H9 (cell line): Measurements from ENCODE around the gene TIGD6. TPM values are rescaled to one million over a fixed set of nuclear protein-coding genes. Genes with fewer than 3 reads are reported as not detected.

ENCODE experiments used
- DNase-seq: peaks from one replicate; pipeline ENCODE4 v3.0.0-alpha.2; 2017
- H2AFZ ChIP-seq: one replicate; pipeline ENCODE4 v1.6.1; 2013; ENCODE audit warnings: mild to moderate bottlenecking, low read length, control low read depth, moderate library complexity
- H2AK5ac ChIP-seq: 2 replicates; pipeline ENCODE4 v1.6.1; 2013; ENCODE audit warnings: low read length, control low read depth, mixed read lengths; ENCODE audit not compliant: insufficient read length
- H2BK120ac ChIP-seq: one replicate; pipeline ENCODE4 v1.6.1; 2013; ENCODE audit warnings: low read depth, mild to moderate bottlenecking, low read length, control low read depth, inconsistent platforms; ENCODE audit not compliant: poor library complexity, severe bottlenecking
- H2BK12ac ChIP-seq: 2 replicates; pipeline ENCODE4 v1.6.1; 2013; ENCODE audit warnings: low read length, control low read depth, mixed read lengths, low read depth; ENCODE audit not compliant: insufficient read length
- H2BK15ac ChIP-seq: 2 replicates; pipeline ENCODE4 v1.6.1; 2013; ENCODE audit warnings: low read depth, low read length, control low read depth
- H2BK20ac ChIP-seq: one replicate; pipeline ENCODE4 v1.6.1; 2013; ENCODE audit warnings: low read depth, mild to moderate bottlenecking, low read length, control low read depth, inconsistent platforms; ENCODE audit not compliant: poor library complexity, severe bottlenecking
- H2BK5ac ChIP-seq: 2 replicates; pipeline ENCODE4 v1.6.1; 2013; ENCODE audit warnings: low read length, control low read depth, mixed read lengths; ENCODE audit not compliant: insufficient read length
- H3K14ac ChIP-seq: 2 replicates; pipeline ENCODE4 v1.6.1; 2013; ENCODE audit warnings: low read length, control low read depth; ENCODE audit not compliant: insufficient read depth
- H3K18ac ChIP-seq: 2 replicates; pipeline ENCODE4 v1.6.1; 2013; ENCODE audit warnings: low read depth, mild to moderate bottlenecking, mixed read lengths, low read length, control low read depth; ENCODE audit not compliant: insufficient read length
- H3K23ac ChIP-seq: 2 replicates; pipeline ENCODE4 v1.6.1; 2013; ENCODE audit warnings: low read length, control low read depth, mixed read lengths, low read depth; ENCODE audit not compliant: insufficient read length
- H3K23me2 ChIP-seq: 2 replicates; pipeline ENCODE4 v1.6.1; 2013; ENCODE audit warnings: low read depth, mild to moderate bottlenecking, mixed read lengths, low read length, control low read depth; ENCODE audit not compliant: insufficient read length, poor library complexity, severe bottlenecking
- H3K27ac ChIP-seq: 2 replicates; pipeline ENCODE4 v1.5.1; 2013; ENCODE audit warnings: low read length, control low read depth, mixed read lengths, low read depth; ENCODE audit not compliant: insufficient read length
- H3K27me3 ChIP-seq: 2 replicates; pipeline ENCODE4 v1.6.1; 2013; ENCODE audit warnings: low read length, control low read depth, inconsistent platforms; ENCODE audit not compliant: insufficient read depth
- H3K4ac ChIP-seq: 2 replicates; pipeline ENCODE4 v1.6.1; 2013; ENCODE audit warnings: low read depth, mild to moderate bottlenecking, control low read depth, inconsistent platforms, low read length, moderate library complexity
- H3K4me1 ChIP-seq: 2 replicates; pipeline ENCODE4 v1.6.1; 2013; ENCODE audit warnings: low read length, control low read depth, inconsistent platforms; ENCODE audit not compliant: insufficient read depth
- H3K4me2 ChIP-seq: 2 replicates; pipeline ENCODE4 v1.6.1; 2013; ENCODE audit warnings: low read length, control low read depth, mixed read lengths; ENCODE audit not compliant: insufficient read length, insufficient read depth
- H3K56ac ChIP-seq: 2 replicates; pipeline ENCODE4 v1.6.1; 2013; ENCODE audit warnings: low read depth, mild to moderate bottlenecking, mixed read lengths, low read length, control low read depth; ENCODE audit not compliant: insufficient read length
- H3K79me1 ChIP-seq: 2 replicates; pipeline ENCODE4 v1.6.1; 2013; ENCODE audit warnings: low read depth, mild to moderate bottlenecking, moderate library complexity, low read length, control low read depth, inconsistent platforms; ENCODE audit not compliant: insufficient read depth, poor library complexity, severe bottlenecking
- H3K79me2 ChIP-seq: 2 replicates; pipeline ENCODE4 v1.6.1; 2013; ENCODE audit warnings: low read length, control low read depth, inconsistent platforms; ENCODE audit not compliant: insufficient read depth
- H3K9ac ChIP-seq: 2 replicates; pipeline ENCODE4 v1.6.1; 2013; ENCODE audit warnings: low read length, control low read depth, mixed read lengths; ENCODE audit not compliant: insufficient read length; ENCODE audit errors: extremely low read depth
- H3K9me3 ChIP-seq: one replicate; pipeline ENCODE4 v1.6.1; 2013; ENCODE audit warnings: low read depth, low read length, inconsistent platforms; ENCODE audit not compliant: control insufficient read depth
- H3T11ph ChIP-seq: one replicate; pipeline ENCODE4 v1.6.1; 2013; ENCODE audit warnings: mild to moderate bottlenecking, low read length, control low read depth, inconsistent platforms
- H4K20me1 ChIP-seq: one replicate; pipeline ENCODE4 v1.6.1; 2013; ENCODE audit not compliant: control insufficient read depth, insufficient read length, insufficient read depth
- H4K5ac ChIP-seq: 2 replicates; pipeline ENCODE4 v1.6.1; 2013; ENCODE audit warnings: low read depth, mild to moderate bottlenecking, mixed read lengths, low read length, control low read depth; ENCODE audit not compliant: insufficient read length
- H4K8ac ChIP-seq: replicated peaks from 2 replicates; pipeline ENCODE4 v1.6.1; 2013; ENCODE audit warnings: low read length, control low read depth, mixed read lengths, low read depth; ENCODE audit not compliant: insufficient read length
- H4K91ac ChIP-seq: 2 replicates; pipeline ENCODE4 v1.6.1; 2013; ENCODE audit warnings: low read depth, mild to moderate bottlenecking, moderate library complexity, mixed read lengths, low read length, control low read depth; ENCODE audit not compliant: insufficient read length
- H3K27ac Mint-ChIP-seq, 3 experiments: 2 replicates in 2 of 3; 3 replicates in 1 of 3; pipeline ENCODE4 v1.8.0; 2020 to 2021; ENCODE audit warnings: mixed read lengths in 3 of 3, mild to moderate bottlenecking in 1 of 3, moderate library complexity in 1 of 3
- H3K27me3 Mint-ChIP-seq: 2 replicates; pipeline ENCODE4 v1.8.0; 2021; ENCODE audit warnings: low read depth, mild to moderate bottlenecking, moderate library complexity, mixed read lengths
- H3K36me3 Mint-ChIP-seq, 3 experiments: 2 replicates in 2 of 3; 3 replicates in 1 of 3; pipeline ENCODE4 v1.8.0; 2020 to 2021; ENCODE audit warnings: low read depth in 3 of 3, mixed read lengths in 3 of 3; ENCODE audit not compliant: insufficient read depth in 1 of 3
- H3K4me1 Mint-ChIP-seq, 2 experiments: 2 replicates each; pipeline ENCODE4 v1.8.0; 2020; ENCODE audit warnings: mixed read lengths in 2 of 2
- H3K4me3 Mint-ChIP-seq, 2 experiments: 2 replicates in 1 of 2; 3 replicates in 1 of 2; pipeline ENCODE4 v1.8.0; 2020 to 2021; ENCODE audit warnings: mild to moderate bottlenecking in 2 of 2, mixed read lengths in 2 of 2, moderate library complexity in 1 of 2
- H3K9me3 Mint-ChIP-seq, 2 experiments: 2 replicates in 1 of 2; 3 replicates in 1 of 2; pipeline ENCODE4 v1.8.0; 2020; ENCODE audit warnings: mild to moderate bottlenecking in 2 of 2, mixed read lengths in 2 of 2, moderate library complexity in 1 of 2
- CTCF ChIP-seq: fragments of 200-600 bp; sonication (generic); conservative IDR thresholded peaks from 3 replicates; pipeline ENCODE4 v1.8.0; 2021; ENCODE audit warnings: antibody characterized with exemption, mild to moderate bottlenecking
- WGBS: extraction: QIAGEN DNeasy Blood & Tissue Kit; methylation state at CpG from one replicate; pipeline ENCODE4 v1.1.7; 2013; ENCODE audit warnings: missing lambda C conversion rate, low lambda C conversion rate, mixed read lengths; ENCODE audit not compliant: insufficient read length; ENCODE audit errors: extremely low coverage; 5-methylcytosine and 5-hydroxymethylcytosine counted together
- total RNA-seq: library from RNA; stranded (reverse); gene quantifications from 2 replicates; pipeline ENCODE4 v1.2.1, GENCODE V29; 2021

Gene TIGD6
- total RNA-seq, 1 experiment from 2014 or later, result 1.8 TPM

- peaks cover 2% of the 10 kb centered on the region; the same call in 1 of the 2 replicates for H3K4me1 ChIP-seq
- H3K23ac ChIP-seq, result no peak overlapping the region
- H4K8ac ChIP-seq, result no peak overlapping the region
- no peak overlapping the region for H3K14ac ChIP-seq
- peak overlapping the region; percentile 22 for H4K5ac ChIP-seq
- Mint-ChIP-seq H3K27ac (peak overlapping the region in 2 of 3 experiments; percentile 59 to 87; a peak in 4 of 7 replicates), H3K9me3 (no peaks in the 10 kb centered on the region; a peak in 1 of 5 replicates), H3K36me3 (peaks cover 4 to 12% (median 6%) of the 10 kb centered on the region in 3 experiments; a peak in 5 of 7 replicates), H3K4me1 (peaks cover 19 to 23% of the 10 kb centered on the region in 2 experiments), H3K27me3 (no peaks in the 10 kb centered on the region), H3K4me3 (peak overlapping the region; percentile 88 to 95)
- no peak for DNase-seq
- no peak overlapping the region for H3K56ac ChIP-seq
- H4K91ac ChIP-seq, result no peak overlapping the region
- no peak overlapping the region for H2BK20ac ChIP-seq
- no peaks in the 10 kb centered on the region; the same call in 1 of the 2 replicates for H3K79me2 ChIP-seq
- no peak overlapping the region for H2BK120ac ChIP-seq
- no peak overlapping the region for H2BK12ac ChIP-seq
- no peak overlapping the region for H2AFZ ChIP-seq
- no peaks in the 10 kb centered on the region for H3K79me1 ChIP-seq
- H3K27ac ChIP-seq, result no peak overlapping the region
- H4K20me1 ChIP-seq, result no peaks in the 10 kb centered on the region
- no CpG with 5 or more reads among the region's 3 CpGs for WGBS
- H2AK5ac ChIP-seq, result no peak overlapping the region
- no peak overlapping the region for H3T11ph ChIP-seq
- H2BK15ac ChIP-seq, result no peak overlapping the region
- H3K4ac ChIP-seq, result no peak overlapping the region
- no peak overlapping the region for H3K18ac ChIP-seq
- H2BK5ac ChIP-seq, result no peak overlapping the region
- no peak for TF ChIP-seq CTCF
- H3K4me2 ChIP-seq, result peak overlapping the region; percentile 95
- H3K27me3 ChIP-seq, result no peaks in the 10 kb centered on the region
- H3K9ac ChIP-seq, result no peak overlapping the region
- no peaks in the 10 kb centered on the region for H3K9me3 ChIP-seq
- H3K23me2 ChIP-seq, result peaks cover 13% of the 10 kb centered on the region
Observed at GRCh38 chr5:149999359-149999758, 1.1 kb downstream of the TIGD6 start.
